ENCODE data around the gene ENAH.

Gene ENAH

GRCh38 chr1:225498549-225499136 lies 154.3 kb downstream of the ENAH start:
- H3K9me2 ChIP-seq (replicated peaks; ENCODE audit: control insufficient read depth, low read length): no peaks in the 10 kb centered on the region
- no peaks in the 10 kb centered on the region for H3K79me2 ChIP-seq (ENCODE audit: control insufficient read depth, low read length)
- peaks cover 11% of the 10 kb centered on the region for H3K4me1 ChIP-seq (ENCODE audit: control insufficient read depth, low read length)
- peaks cover 10% of the 10 kb centered on the region for H3K27me3 ChIP-seq (ENCODE audit: control insufficient read depth, low read length)
- no peaks in the 10 kb centered on the region for H3K36me3 ChIP-seq (ENCODE audit: control insufficient read depth, low read length)
- no peak overlapping the region for H3K27ac ChIP-seq (ENCODE audit: low read depth, low read length)
- H4K20me1 ChIP-seq (ENCODE audit: control insufficient read depth, insufficient read depth, low read depth, low read length): no peaks in the 10 kb centered on the region
- H3K4me3 ChIP-seq (ENCODE audit: low read length): no peak overlapping the region
- no peak overlapping the region for H3K4me2 ChIP-seq (ENCODE audit: low read length)
- H3K9me3 ChIP-seq (ENCODE audit: control insufficient read depth, insufficient read depth, low read length): no peaks in the 10 kb centered on the region
- no peak for TF ChIP-seq CTCF (IDR thresholded peaks at IDR 0.05; ENCODE audit: low read depth, low read length, poor library complexity, severe bottlenecking)
- TF ChIP-seq EZH2phosphoT487 (IDR thresholded peaks at IDR 0.05; ENCODE audit: borderline replicate concordance, low read length): no peak
- H3F3A ChIP-seq (ENCODE audit: control insufficient read depth, insufficient read depth): no peaks in the 10 kb centered on the region

GRCh38 chr1:225494789-225495359 lies 158.0 kb downstream of the ENAH start:
- H3F3A ChIP-seq (ENCODE audit: control insufficient read depth, insufficient read depth): no peaks in the 10 kb centered on the region
- H3K27ac ChIP-seq (ENCODE audit: low read depth, low read length): no peak overlapping the region
- no peaks in the 10 kb centered on the region for H3K9me2 ChIP-seq (replicated peaks; ENCODE audit: control insufficient read depth, low read length)
- no peak overlapping the region for H3K4me3 ChIP-seq (ENCODE audit: low read length)
- peaks cover 11% of the 10 kb centered on the region for H3K4me1 ChIP-seq (ENCODE audit: control insufficient read depth, low read length)
- H3K36me3 ChIP-seq (ENCODE audit: control insufficient read depth, low read length): no peaks in the 10 kb centered on the region
- H3K9me3 ChIP-seq (ENCODE audit: control insufficient read depth, insufficient read depth, low read length): no peaks in the 10 kb centered on the region
- peak overlapping the region; percentile 3; the same call in 1 of the 2 replicates for H3K4me2 ChIP-seq (ENCODE audit: low read length)
- no peaks in the 10 kb centered on the region for H4K20me1 ChIP-seq (ENCODE audit: control insufficient read depth, insufficient read depth, low read depth, low read length)
- TF ChIP-seq CTCF (IDR thresholded peaks at IDR 0.05; ENCODE audit: low read depth, low read length, poor library complexity, severe bottlenecking) (no peak), EZH2phosphoT487 (IDR thresholded peaks at IDR 0.05; ENCODE audit: borderline replicate concordance, low read length) (no peak)
- H3K79me2 ChIP-seq (ENCODE audit: control insufficient read depth, low read length): no peaks in the 10 kb centered on the region
- H3K27me3 ChIP-seq (ENCODE audit: control insufficient read depth, low read length): peaks cover 6% of the 10 kb centered on the region

- Histone ChIP-seq H3K79me2 (ENCODE audit: control insufficient read depth, low read length) (no peaks in the 10 kb centered on the region), H3K4me2 (ENCODE audit: low read length) (no peak overlapping the region), H3F3A (ENCODE audit: control insufficient read depth, insufficient read depth) (no peaks in the 10 kb centered on the region), H3K4me3 (ENCODE audit: low read length) (no peak overlapping the region), H4K20me1 (ENCODE audit: control insufficient read depth, insufficient read depth, low read depth, low read length) (no peaks in the 10 kb centered on the region), H3K4me1 (ENCODE audit: control insufficient read depth, low read length) (peaks cover 11% of the 10 kb centered on the region), H3K9me2 (replicated peaks; ENCODE audit: control insufficient read depth, low read length) (no peaks in the 10 kb centered on the region), H3K36me3 (ENCODE audit: control insufficient read depth, low read length) (no peaks in the 10 kb centered on the region), H3K27me3 (ENCODE audit: control insufficient read depth, low read length) (peaks cover 5% of the 10 kb centered on the region), H3K9me3 (ENCODE audit: control insufficient read depth, insufficient read depth, low read length) (no peaks in the 10 kb centered on the region), H3K27ac (ENCODE audit: low read depth, low read length) (no peak overlapping the region)
- no peak for TF ChIP-seq EZH2phosphoT487 (IDR thresholded peaks at IDR 0.05; ENCODE audit: borderline replicate concordance, low read length)
- no peak for TF ChIP-seq CTCF (IDR thresholded peaks at IDR 0.05; ENCODE audit: low read depth, low read length, poor library complexity, severe bottlenecking)
Measured at GRCh38 chr1:225493591-225494246, 159.2 kb downstream of the ENAH start.
